Astrocyte (in vitro differentiated cells and primary cell): Measurements from ENCODE around the gene CBLC. TPM values are rescaled to one million over a fixed set of nuclear protein-coding genes. Genes with fewer than 3 reads are reported as not detected.

ENCODE experiments used
- DNase-seq: peaks from one replicate; pipeline ENCODE4 v3.0.0-alpha.2; 2010; ENCODE audit warnings: low read depth
- FAIRE-seq: peaks from 2 replicates; lab custom pipeline; 2011; peaks lifted over from hg19 to GRCh38; lab: Jason Lieb, UNC
- H2AFZ ChIP-seq: 2 replicates; pipeline ENCODE4 v1.6.0; 2012; ENCODE audit warnings: low read depth, low read length, inconsistent platforms
- H3K27ac ChIP-seq: 2 replicates; pipeline ENCODE4 v1.5.1; 2011; ENCODE audit warnings: low read depth, low read length, inconsistent platforms
- H3K27me3 ChIP-seq: 2 replicates; pipeline ENCODE4 v1.6.0; 2011; ENCODE audit warnings: low read length, inconsistent platforms; ENCODE audit not compliant: insufficient read depth
- H3K36me3 ChIP-seq: 2 replicates; pipeline ENCODE4 v1.5.1; 2011; ENCODE audit warnings: low read length, inconsistent platforms; ENCODE audit not compliant: insufficient read depth
- H3K4me1 ChIP-seq: 2 replicates; pipeline ENCODE4 v1.5.1; 2011; ENCODE audit warnings: low read length, inconsistent platforms; ENCODE audit not compliant: insufficient read depth
- H3K4me2 ChIP-seq: 2 replicates; pipeline ENCODE4 v1.6.0; 2012; ENCODE audit warnings: low read length, inconsistent platforms
- H3K4me3 ChIP-seq: 2 replicates; pipeline ENCODE4 v1.5.1; 2011; ENCODE audit warnings: low read depth, mild to moderate bottlenecking, low read length, inconsistent platforms; ENCODE audit not compliant: insufficient read depth
- H3K79me2 ChIP-seq: 2 replicates; pipeline ENCODE4 v1.6.0; 2012; ENCODE audit warnings: mild to moderate bottlenecking, low read length, inconsistent platforms; ENCODE audit not compliant: insufficient read depth
- H3K9ac ChIP-seq: 2 replicates; pipeline ENCODE4 v1.6.0; 2012; ENCODE audit warnings: mild to moderate bottlenecking, low read length, inconsistent platforms
- H3K9me3 ChIP-seq: 2 replicates; pipeline ENCODE4 v1.5.1; 2012; ENCODE audit warnings: low read depth, mild to moderate bottlenecking, low read length, inconsistent platforms; ENCODE audit not compliant: insufficient read depth
- H4K20me1 ChIP-seq: 2 replicates; pipeline ENCODE4 v1.6.0; 2012; ENCODE audit warnings: low read length, inconsistent platforms; ENCODE audit not compliant: insufficient read depth
- H3K27ac Mint-ChIP-seq: one replicate; pipeline ENCODE4 v1.8.0; 2021; ENCODE audit warnings: mild to moderate bottlenecking, mixed read lengths; ENCODE audit not compliant: unreplicated experiment
- H3K27me3 Mint-ChIP-seq: one replicate; pipeline ENCODE4 v1.8.0; 2021; ENCODE audit warnings: low read depth, mixed read lengths; ENCODE audit not compliant: unreplicated experiment
- H3K36me3 Mint-ChIP-seq: one replicate; pipeline ENCODE4 v1.8.0; 2021; ENCODE audit warnings: low read depth, mixed read lengths; ENCODE audit not compliant: unreplicated experiment
- H3K4me1 Mint-ChIP-seq: one replicate; pipeline ENCODE4 v1.8.0; 2021; ENCODE audit warnings: low read depth, mixed read lengths; ENCODE audit not compliant: unreplicated experiment
- H3K4me3 Mint-ChIP-seq: one replicate; pipeline ENCODE4 v1.8.0; 2021; ENCODE audit warnings: mild to moderate bottlenecking, moderate library complexity, mixed read lengths; ENCODE audit not compliant: unreplicated experiment
- H3K9me3 Mint-ChIP-seq: one replicate; pipeline ENCODE4 v1.8.0; 2021; ENCODE audit warnings: mild to moderate bottlenecking, mixed read lengths; ENCODE audit not compliant: unreplicated experiment
- EZH2 ChIP-seq: IDR thresholded peaks from 2 replicates; pipeline ENCODE4 v1.6.1; 2012; ENCODE audit warnings: mild to moderate bottlenecking, low read length, inconsistent platforms; ENCODE audit not compliant: insufficient read depth
- total RNA-seq: library from RNA; stranded (reverse); gene quantifications from 2 replicates; pipeline ENCODE4 v1.2.1, GENCODE V29; 2021
- TF ChIP-seq, protein P1 (sequence below): IDR thresholded peaks from 2 replicates; pipeline ENCODE4 v1.5.1; 2011; ENCODE audit warnings: low read depth, mild to moderate bottlenecking, inconsistent platforms, low read length, moderate library complexity; ENCODE audit not compliant: insufficient read depth

CBLC gene
- total RNA-seq, 1 donor from 2014 or later = not detected

DNA sequence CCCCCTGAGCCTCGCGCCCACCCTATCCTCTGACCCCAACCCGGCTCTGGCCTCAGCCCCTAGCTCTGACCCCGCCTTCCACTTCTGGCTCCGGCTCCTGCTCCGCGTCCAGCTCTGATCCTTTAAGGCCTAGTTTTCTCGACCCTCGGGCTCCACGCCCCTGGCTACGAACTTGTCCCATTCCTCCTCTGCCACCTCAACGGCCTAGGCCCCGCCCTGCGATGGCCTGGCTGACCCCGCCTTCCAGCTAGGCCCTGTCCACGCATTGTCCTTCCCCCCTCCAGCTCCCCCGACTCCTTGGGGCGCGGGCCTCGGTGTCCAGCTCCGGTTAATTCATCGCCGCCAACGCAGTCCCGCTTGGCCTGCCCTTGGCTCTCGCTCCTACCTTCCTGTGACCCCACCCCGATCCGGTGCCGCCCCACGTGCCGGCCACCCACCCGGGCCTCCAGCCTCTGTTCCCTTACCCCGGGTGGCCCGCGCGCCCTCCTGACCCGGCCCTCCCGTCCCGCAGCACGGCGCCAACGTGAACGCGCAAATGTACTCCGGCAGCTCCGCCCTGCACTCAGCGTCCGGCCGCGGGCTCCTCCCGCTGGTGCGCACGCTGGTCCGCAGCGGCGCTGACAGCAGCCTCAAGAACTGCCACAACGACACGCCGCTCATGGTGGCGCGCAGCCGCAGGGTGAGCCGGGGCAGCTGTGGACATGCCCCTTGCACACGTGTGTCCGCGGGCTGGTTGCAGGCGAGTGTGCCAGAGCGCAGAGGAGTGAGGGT lies 19.8 kb upstream of the CBLC start:
- no peak for FAIRE-seq
- peaks cover 52% of the 10 kb centered on the region for H3K4me1 ChIP-seq

DNA sequence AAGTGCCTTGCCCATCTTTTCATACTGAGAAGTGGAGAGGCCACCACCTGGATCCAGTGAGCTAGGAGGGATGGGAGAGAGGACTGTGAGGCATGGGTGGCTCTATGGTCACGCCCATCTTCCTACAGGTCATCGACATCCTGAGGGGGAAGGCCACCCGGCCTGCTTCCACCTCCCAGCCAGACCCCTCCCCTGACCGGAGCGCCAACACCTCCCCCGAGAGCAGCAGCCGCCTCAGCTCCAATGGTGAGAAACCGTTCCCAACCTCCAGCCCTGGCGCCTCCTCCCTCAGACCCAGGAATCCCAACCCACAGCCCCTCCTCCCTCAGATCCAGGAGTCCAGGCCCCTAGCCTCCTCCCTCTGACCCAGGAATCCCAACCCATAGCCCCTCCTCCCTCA lies 19.1 kb upstream of the CBLC start:
- no peak for DNase-seq
- H3K4me2 ChIP-seq = peak overlapping the region; percentile 90
- H3K9ac ChIP-seq = peak overlapping the region; percentile 66

More for the DNA sequence above, 19.8 kb upstream of the CBLC start:
- Histone ChIP-seq H3K9ac (peak overlapping the region; percentile 66), H3K9me3 (no peaks in the 10 kb centered on the region), H3K4me3 (peak overlapping the region; percentile 63), H2AFZ (peak overlapping the region; percentile 1), H3K36me3 (peaks cover 11% of the 10 kb centered on the region), H3K27me3 (no peaks in the 10 kb centered on the region), H3K4me2 (peak overlapping the region; percentile 90), H3K79me2 (peaks cover 11% of the 10 kb centered on the region), H4K20me1 (peaks cover 35% of the 10 kb centered on the region), H3K27ac (peak overlapping the region; percentile 45)
- Mint-ChIP-seq H3K9me3 (no peaks in the 10 kb centered on the region), H3K36me3 (peaks cover 7% of the 10 kb centered on the region), H3K4me3 (peak overlapping the region; percentile 91), H3K4me1 (peaks cover 27% of the 10 kb centered on the region), H3K27me3 (no peaks in the 10 kb centered on the region), H3K27ac (peak overlapping the region; percentile 91)
- TF ChIP-seq, protein P1, sequence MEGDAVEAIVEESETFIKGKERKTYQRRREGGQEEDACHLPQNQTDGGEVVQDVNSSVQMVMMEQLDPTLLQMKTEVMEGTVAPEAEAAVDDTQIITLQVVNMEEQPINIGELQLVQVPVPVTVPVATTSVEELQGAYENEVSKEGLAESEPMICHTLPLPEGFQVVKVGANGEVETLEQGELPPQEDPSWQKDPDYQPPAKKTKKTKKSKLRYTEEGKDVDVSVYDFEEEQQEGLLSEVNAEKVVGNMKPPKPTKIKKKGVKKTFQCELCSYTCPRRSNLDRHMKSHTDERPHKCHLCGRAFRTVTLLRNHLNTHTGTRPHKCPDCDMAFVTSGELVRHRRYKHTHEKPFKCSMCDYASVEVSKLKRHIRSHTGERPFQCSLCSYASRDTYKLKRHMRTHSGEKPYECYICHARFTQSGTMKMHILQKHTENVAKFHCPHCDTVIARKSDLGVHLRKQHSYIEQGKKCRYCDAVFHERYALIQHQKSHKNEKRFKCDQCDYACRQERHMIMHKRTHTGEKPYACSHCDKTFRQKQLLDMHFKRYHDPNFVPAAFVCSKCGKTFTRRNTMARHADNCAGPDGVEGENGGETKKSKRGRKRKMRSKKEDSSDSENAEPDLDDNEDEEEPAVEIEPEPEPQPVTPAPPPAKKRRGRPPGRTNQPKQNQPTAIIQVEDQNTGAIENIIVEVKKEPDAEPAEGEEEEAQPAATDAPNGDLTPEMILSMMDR = no peak
- no peak for TF ChIP-seq EZH2
- no peak for DNase-seq

More for the DNA sequence above, 19.1 kb upstream of the CBLC start:
- Mint-ChIP-seq H3K27me3 (no peaks in the 10 kb centered on the region), H3K4me3 (peak overlapping the region; percentile 91), H3K4me1 (peaks cover 27% of the 10 kb centered on the region), H3K27ac (peak overlapping the region; percentile 73), H3K36me3 (peaks cover 7% of the 10 kb centered on the region), H3K9me3 (no peaks in the 10 kb centered on the region)
- no peak for TF ChIP-seq EZH2
- TF ChIP-seq, protein P1 = no peak
- Histone ChIP-seq H3K27ac (no peak overlapping the region), H4K20me1 (peaks cover 33% of the 10 kb centered on the region), H3K4me3 (peak overlapping the region; percentile 63), H3K27me3 (no peaks in the 10 kb centered on the region), H3K79me2 (peaks cover 11% of the 10 kb centered on the region), H3K4me1 (peaks cover 49% of the 10 kb centered on the region), H3K36me3 (peaks cover 11% of the 10 kb centered on the region), H2AFZ (no peak overlapping the region), H3K9me3 (no peaks in the 10 kb centered on the region)
- no peak for FAIRE-seq
